Gastroesophageal sphincter (tissue), 4 donors: ENCODE data around the gene ATP9A. TPM values are rescaled to one million over a fixed set of nuclear protein-coding genes. Genes with fewer than 3 reads are reported as not detected.

Experiments used
- ATAC-seq: fragments of 150-250 bp; one replicate; pipeline ENCODE4 v1.9.1; 2016; ENCODE audit warnings: mild to moderate bottlenecking, moderate library complexity
- H3K27ac ChIP-seq, 4 donors: fragments of 200-600 bp; sonication (generic) in 3 of 4; 1 replicate in 3 of 4; 2 replicates in 1 of 4; pipeline ENCODE4 v1.5.1; 2016 to 2019
- H3K27me3 ChIP-seq: fragments of 200-600 bp; sonication (generic); one replicate; pipeline ENCODE4 v1.5.1; 2019
- H3K36me3 ChIP-seq, 2 donors: fragments of 200-600 bp; sonication (generic); one replicate each; pipeline ENCODE4 v1.5.1; 2019; ENCODE audit warnings: control low read depth in 1 of 2
- H3K4me1 ChIP-seq, 3 donors: fragments of 200-600 bp; sonication (generic); 1 replicate in 2 of 3; 2 replicates in 1 of 3; pipeline ENCODE4 v1.5.1; 2016 to 2019; ENCODE audit warnings: control low read depth in 2 of 3
- H3K4me3 ChIP-seq, 2 donors: fragments of 200-600 bp; sonication (generic); one replicate each; pipeline ENCODE4 v1.5.1; 2019; ENCODE audit warnings: mild to moderate bottlenecking in 1 of 2, moderate library complexity in 1 of 2
- H3K9me3 ChIP-seq, 3 donors: fragments of 200-600 bp; sonication (generic); one replicate each; pipeline ENCODE4 v1.5.1; 2017 to 2019; ENCODE audit warnings: control low read depth in 2 of 3
- CTCF ChIP-seq, 4 experiments: fragments of 200-600 bp in 2 of 4; fragments of 450-650 bp in 2 of 4; sonication (generic) in 1 of 4; IDR thresholded peaks; one replicate each; pipeline ENCODE4 v1.5.1; 2017 to 2019; ENCODE audit warnings: antibody characterized with exemption in 4 of 4, mild to moderate bottlenecking in 2 of 4, moderate library complexity in 2 of 4
- EP300 ChIP-seq: sonication (generic); formaldehyde crosslinking; IDR thresholded peaks from one replicate; pipeline ENCODE4 v1.6.1; 2017; ENCODE audit warnings: antibody characterized with exemption, mild to moderate bottlenecking
- POLR2A ChIP-seq, 2 donors: fragments of 450-650 bp; IDR thresholded peaks; one replicate each; pipeline ENCODE4 v1.6.1; 2017; ENCODE audit warnings: antibody characterized with exemption in 2 of 2, mild to moderate bottlenecking in 2 of 2, moderate library complexity in 1 of 2
- POLR2AphosphoS5 ChIP-seq: sonication (generic); formaldehyde crosslinking; IDR thresholded peaks from one replicate; pipeline ENCODE4 v1.6.1; 2017; ENCODE audit warnings: antibody characterized with exemption
- WGBS, 2 donors: methylation state at CpG; one replicate each; pipeline ENCODE4 v1.1.5; 2018; ENCODE audit warnings: low coverage in 1 of 2; 5-methylcytosine and 5-hydroxymethylcytosine counted together
- total RNA-seq, 4 donors: library from RNA; depleted of rRNA; stranded (reverse); fragments of >200 nt; gene quantifications; one replicate each; pipeline ENCODE4 v1.1.0, GENCODE V29; 2016

ATP9A gene
- total RNA-seq, 4 donors from 2014 or later, result 49.3 to 80.2 (median 57.7) TPM

- Histone ChIP-seq H3K27ac (peak overlapping the region; percentile 69 to 86 (median 80)), H3K9me3 (no peaks in the 10 kb centered on the region), H3K4me1 (peaks cover 0 to 71% (median 18%) of the 10 kb centered on the region in 3 donors), H3K36me3 (no peaks in the 10 kb centered on the region), H3K27me3 (no peaks in the 10 kb centered on the region), H3K4me3 (peak overlapping the region in 1 of 2 donors; percentile 2)
- peak; percentile 31 for ATAC-seq
- WGBS, 2 donors, result 4 to 19% methylated on average over 7 of the region's 9 CpGs
- TF ChIP-seq POLR2A (IDR thresholded peaks at IDR 0.05), result no peak
- no peak for TF ChIP-seq CTCF (IDR thresholded peaks at IDR 0.05)
- TF ChIP-seq POLR2AphosphoS5, result peak; percentile 89
- TF ChIP-seq EP300, result no peak
Measured at GRCh38 chr20:51752343-51752951, 15.7 kb downstream of the ATP9A start.

GRCh38 chr20:51750770-51751388 lies 17.3 kb downstream of the ATP9A start:
- no peaks in the 10 kb centered on the region for H3K27me3 ChIP-seq
- no peak overlapping the region for H3K4me3 ChIP-seq
- no peak for ATAC-seq
- no peaks in the 10 kb centered on the region for H3K9me3 ChIP-seq
- peaks cover 0 to 55% (median 18%) of the 10 kb centered on the region in 3 donors for H3K4me1 ChIP-seq
- WGBS, 2 donors, result 76 to 93% methylated on average over 3 to 4 of the region's 10 CpGs
- peak overlapping the region in 2 of 4 donors; percentile 62 to 82 for H3K27ac ChIP-seq
- H3K36me3 ChIP-seq, result no peaks in the 10 kb centered on the region
- TF ChIP-seq POLR2AphosphoS5 (no peak), CTCF (IDR thresholded peaks at IDR 0.05) (no peak), EP300 (no peak), POLR2A (IDR thresholded peaks at IDR 0.05) (no peak)

GRCh38 chr20:51750037-51750769 lies 18.0 kb downstream of the ATP9A start:
- TF ChIP-seq POLR2A (IDR thresholded peaks at IDR 0.05) (no peak), POLR2AphosphoS5 (peak; percentile 87)
- peak overlapping the region in 2 of 4 donors; percentile 62 to 82 for H3K27ac ChIP-seq
- ATAC-seq, result peak; percentile 89
- no peaks in the 10 kb centered on the region for H3K9me3 ChIP-seq
- no peaks in the 10 kb centered on the region for H3K27me3 ChIP-seq
- peaks cover 0 to 55% (median 18%) of the 10 kb centered on the region in 3 donors for H3K4me1 ChIP-seq
- no peak overlapping the region for H3K4me3 ChIP-seq
- H3K36me3 ChIP-seq, result no peaks in the 10 kb centered on the region
- 60 to 68% methylated on average over 14 of the region's 19 CpGs for WGBS, 2 donors

GRCh38 chr20:51749674-51750036 lies 18.5 kb downstream of the ATP9A start:
- ATAC-seq, result no peak

More at GRCh38 chr20:51749674-51750036, 18.5 kb downstream of the ATP9A start:
- Histone ChIP-seq H3K27ac (peak overlapping the region in 2 of 4 donors; percentile 62 to 82), H3K9me3 (no peaks in the 10 kb centered on the region), H3K27me3 (no peaks in the 10 kb centered on the region), H3K36me3 (no peaks in the 10 kb centered on the region), H3K4me3 (no peak overlapping the region), H3K4me1 (peaks cover 0 to 56% (median 18%) of the 10 kb centered on the region in 3 donors)
- 11 to 17% methylated on average over 1 of the region's 1 CpG for WGBS, 2 donors
- TF ChIP-seq POLR2A (IDR thresholded peaks at IDR 0.05) (no peak), CTCF (IDR thresholded peaks at IDR 0.05) (no peak), EP300 (no peak), POLR2AphosphoS5 (no peak)
